ENCODE measurements around the gene PSMD9. TPM values are rescaled to one million over a fixed set of nuclear protein-coding genes. Genes with fewer than 3 reads are reported as not detected.
A peak's percentile ranks its signal among the peaks of the same experiment; 100 is the strongest.

The PSMD9 gene, protein sequence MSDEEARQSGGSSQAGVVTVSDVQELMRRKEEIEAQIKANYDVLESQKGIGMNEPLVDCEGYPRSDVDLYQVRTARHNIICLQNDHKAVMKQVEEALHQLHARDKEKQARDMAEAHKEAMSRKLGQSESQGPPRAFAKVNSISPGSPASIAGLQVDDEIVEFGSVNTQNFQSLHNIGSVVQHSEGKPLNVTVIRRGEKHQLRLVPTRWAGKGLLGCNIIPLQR
- total RNA-seq, result 10 to 100 TPM; 46.1 to 68.3 TPM

DNA sequence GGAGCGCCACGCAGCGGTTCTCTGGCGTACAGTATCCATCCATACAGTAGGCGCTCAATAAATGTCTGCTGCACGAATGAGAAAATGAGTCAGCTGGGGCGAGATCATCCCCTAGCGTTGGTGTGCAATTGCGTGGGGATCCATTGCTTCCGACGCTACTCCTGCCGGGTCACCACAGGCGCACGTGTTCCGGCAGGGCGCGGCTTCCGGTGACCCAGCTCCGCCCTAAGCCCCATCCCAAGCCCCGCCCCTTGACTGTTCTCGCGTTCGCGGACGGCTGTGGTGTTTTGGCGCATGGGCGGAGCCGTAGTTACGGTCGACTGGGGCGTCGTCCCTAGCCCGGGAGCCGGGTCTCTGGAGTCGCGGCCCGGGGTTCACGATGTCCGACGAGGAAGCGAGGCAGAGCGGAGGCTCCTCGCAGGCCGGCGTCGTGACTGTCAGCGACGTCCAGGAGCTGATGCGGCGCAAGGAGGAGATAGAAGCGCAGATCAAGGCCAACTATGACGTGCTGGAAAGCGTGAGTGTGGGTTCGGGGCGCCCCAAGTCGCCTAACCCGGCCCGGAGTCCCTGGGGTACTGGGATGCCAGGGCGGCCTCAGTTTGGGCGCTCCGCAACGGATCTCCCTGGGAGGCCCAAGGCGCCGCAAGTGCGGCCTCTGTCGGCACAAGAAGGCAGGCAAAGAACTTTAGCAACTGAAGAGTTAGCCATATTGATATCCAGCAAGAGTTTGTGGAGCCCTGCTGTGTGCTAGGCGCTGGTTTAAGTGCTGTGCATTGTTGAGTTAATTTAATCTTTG lies at the start of gene PSMD9:
Gene PSMD9, plus strand, starts transcription at position 313 of the 796 bp plus-strand sequence. Its CDS starts 67 bp downstream, at position 380.
- peak within 1 kb of the TSS; percentile 91 for H3K4me3 ChIP-seq
- intact Hi-C loops (cut with DNase I), result loop anchor here (2.0 to 5.0 kb wide), 2 partner anchors 76 to 96 kb away; partner anchors contain the start of gene RHOF
- H3K27ac ChIP-seq, result peak within 1 kb of the TSS; percentile 98
- peak within 1 kb of the TSS; percentile 79 to 95 for H3K9ac ChIP-seq (ENCODE audit: low read depth in 2 of 2, low read length in 2 of 2)
- peak; percentile 99 for DNase-seq
- H3K9me3 ChIP-seq, result no peaks in the 10 kb centered on the region
- H3K36me3 ChIP-seq, result no peaks in the 10 kb centered on the region
- TF ChIP-seq, protein P1, sequence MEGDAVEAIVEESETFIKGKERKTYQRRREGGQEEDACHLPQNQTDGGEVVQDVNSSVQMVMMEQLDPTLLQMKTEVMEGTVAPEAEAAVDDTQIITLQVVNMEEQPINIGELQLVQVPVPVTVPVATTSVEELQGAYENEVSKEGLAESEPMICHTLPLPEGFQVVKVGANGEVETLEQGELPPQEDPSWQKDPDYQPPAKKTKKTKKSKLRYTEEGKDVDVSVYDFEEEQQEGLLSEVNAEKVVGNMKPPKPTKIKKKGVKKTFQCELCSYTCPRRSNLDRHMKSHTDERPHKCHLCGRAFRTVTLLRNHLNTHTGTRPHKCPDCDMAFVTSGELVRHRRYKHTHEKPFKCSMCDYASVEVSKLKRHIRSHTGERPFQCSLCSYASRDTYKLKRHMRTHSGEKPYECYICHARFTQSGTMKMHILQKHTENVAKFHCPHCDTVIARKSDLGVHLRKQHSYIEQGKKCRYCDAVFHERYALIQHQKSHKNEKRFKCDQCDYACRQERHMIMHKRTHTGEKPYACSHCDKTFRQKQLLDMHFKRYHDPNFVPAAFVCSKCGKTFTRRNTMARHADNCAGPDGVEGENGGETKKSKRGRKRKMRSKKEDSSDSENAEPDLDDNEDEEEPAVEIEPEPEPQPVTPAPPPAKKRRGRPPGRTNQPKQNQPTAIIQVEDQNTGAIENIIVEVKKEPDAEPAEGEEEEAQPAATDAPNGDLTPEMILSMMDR (IDR thresholded peaks at IDR 0.05), result peak; percentile 48
- H3K4me1 ChIP-seq, result peaks cover 4% of the 10 kb centered on the region
- H3K27me3 ChIP-seq, result no peaks in the 10 kb centered on the region

DNA sequence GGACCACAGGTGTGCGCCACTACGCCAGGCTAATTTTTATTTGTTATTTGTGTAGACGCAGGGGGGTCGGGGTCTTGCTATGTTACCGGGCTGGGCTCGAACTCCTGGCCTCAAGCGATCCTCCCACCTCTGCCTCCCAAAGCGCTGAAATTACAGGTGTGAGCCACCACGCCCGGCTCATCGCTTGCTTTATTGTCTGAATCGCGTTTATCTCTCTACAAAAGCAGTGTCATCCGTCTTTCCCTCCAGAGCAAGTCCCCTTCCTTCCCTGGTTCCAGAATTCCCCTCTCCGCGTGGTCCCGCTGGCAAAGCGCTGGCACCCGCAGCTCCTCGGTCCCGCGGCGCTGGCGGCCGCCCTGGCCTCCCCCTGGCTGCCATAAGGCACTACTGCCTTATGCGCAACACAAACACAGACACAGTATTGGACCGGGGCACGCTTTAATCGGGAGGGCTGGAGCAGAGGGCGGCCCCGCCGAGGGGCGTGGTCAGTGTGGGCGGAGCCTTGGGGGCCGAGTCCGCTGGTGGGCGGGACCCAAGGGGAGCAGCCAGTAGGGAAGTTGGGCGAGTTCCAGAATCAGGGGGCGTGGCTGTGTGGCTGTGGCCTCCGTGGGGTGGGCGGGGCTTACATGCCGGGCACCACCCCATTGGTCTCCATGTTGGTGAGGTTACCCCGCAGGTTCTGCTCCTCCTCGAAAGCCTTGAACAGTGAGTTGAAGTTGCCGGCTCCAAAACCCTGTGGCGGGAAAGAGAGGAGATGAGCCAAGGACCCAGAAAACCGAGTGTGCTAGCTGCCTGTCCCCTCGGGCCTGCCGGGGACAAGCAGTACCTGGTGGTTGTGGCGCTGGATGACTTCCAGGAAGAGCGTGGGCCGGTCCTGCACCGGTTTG lies 49.2 kb upstream of the PSMD9 start:
- Histone ChIP-seq H3K4me1 (no peaks in the 10 kb centered on the region), H3K27me3 (no peaks in the 10 kb centered on the region), H3K4me3 (peak overlapping the region; percentile 61), H3K9ac (ENCODE audit: low read depth in 2 of 2, low read length in 2 of 2) (peak overlapping the region; percentile 73 to 84), H3K27ac (peak overlapping the region; percentile 65), H3K36me3 (no peaks in the 10 kb centered on the region), H3K9me3 (no peaks in the 10 kb centered on the region)
- intact Hi-C loops (cut with DNase I), result no loop called here
- peak; percentile 100 for DNase-seq
- TF ChIP-seq, protein P1 (IDR thresholded peaks at IDR 0.05), result peak; percentile 44

DNA sequence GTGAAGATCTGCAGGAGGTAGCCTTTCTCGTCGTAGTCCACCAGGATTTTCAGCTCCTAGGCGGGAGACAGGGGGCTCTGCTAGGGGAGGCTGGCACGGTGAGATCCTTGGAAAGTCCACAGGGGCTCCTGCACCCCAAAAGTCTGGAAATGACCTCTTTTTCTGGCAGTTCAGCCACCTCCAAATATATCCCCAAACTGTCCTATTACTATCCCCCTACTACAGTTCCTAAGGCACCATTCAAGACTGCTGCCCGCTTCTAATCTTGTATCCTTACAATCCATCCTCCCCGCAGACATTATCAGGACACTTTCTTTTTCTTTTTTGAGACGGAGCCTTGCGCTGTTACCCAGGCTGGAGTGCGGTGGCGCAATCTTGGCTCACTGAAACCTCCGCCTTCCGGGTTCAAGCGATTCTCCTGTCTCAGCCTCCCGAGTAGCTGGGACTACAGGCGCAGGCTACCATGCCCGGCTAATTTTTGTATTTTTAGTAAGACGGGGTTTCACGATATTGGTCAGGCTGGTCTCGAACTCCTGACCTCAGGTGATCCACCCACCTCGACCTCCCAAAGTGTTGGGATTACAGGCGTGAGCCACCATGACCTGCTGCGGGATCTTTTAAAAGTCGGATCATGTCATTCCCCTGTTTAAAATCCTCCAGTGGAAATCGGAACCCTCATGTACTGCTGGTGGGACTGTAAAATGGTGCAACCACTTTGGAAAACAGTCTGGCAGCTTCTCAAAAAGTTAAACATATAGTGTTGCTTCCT lies 48.4 kb upstream of the PSMD9 start:
- Histone ChIP-seq H3K36me3 (no peaks in the 10 kb centered on the region), H3K9ac (ENCODE audit: low read depth in 2 of 2, low read length in 2 of 2) (peak overlapping the region; percentile 61 to 84), H3K27me3 (no peaks in the 10 kb centered on the region), H3K4me1 (no peaks in the 10 kb centered on the region), H3K4me3 (peak overlapping the region; percentile 61), H3K9me3 (no peaks in the 10 kb centered on the region), H3K27ac (peak overlapping the region; percentile 65)
- intact Hi-C loops (cut with DNase I), result no loop called here
- TF ChIP-seq, protein P1 (IDR thresholded peaks at IDR 0.05), result no peak
- no peak for DNase-seq

DNA sequence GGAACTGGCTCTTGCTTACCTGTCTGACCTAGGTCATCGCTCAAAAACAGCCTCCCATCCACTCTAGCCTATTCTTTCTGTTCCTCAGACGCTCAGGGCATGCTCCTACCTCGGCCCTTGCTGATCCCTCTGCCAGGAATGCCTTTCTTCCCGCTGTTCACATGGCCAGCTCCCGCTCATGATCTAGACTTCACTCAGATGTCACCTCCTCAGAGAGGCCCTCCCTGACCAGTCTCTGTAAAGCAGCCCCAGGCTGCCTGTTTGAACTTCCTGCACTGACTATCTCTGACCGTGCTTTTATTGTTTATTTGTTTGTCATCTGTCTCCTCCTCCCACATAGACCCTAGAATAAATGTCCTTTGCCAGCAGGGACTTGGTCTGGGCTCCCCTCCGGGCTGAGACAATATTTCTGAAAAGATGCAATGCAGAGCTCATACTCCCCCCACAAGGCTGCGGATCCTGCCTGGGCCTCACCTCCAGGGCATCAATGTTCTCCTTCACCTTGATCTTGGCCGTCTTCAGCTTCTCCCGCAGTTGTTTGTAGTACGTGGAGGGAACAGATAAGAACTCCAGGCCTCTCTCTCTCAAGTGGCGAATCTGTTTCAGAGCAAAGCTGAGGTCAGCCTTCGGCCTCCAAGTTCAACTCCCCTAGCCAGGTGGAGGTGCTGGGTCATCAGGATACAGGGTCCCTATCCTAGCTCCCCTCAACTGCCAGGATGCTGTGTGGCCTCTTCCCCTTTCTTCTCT lies 45.2 kb upstream of the PSMD9 start:
- intact Hi-C loops (cut with DNase I), result no loop called here
- Histone ChIP-seq H3K9me3 (no peaks in the 10 kb centered on the region), H3K4me1 (no peaks in the 10 kb centered on the region), H3K27me3 (no peaks in the 10 kb centered on the region), H3K4me3 (no peak overlapping the region), H3K9ac (ENCODE audit: low read depth in 2 of 2, low read length in 2 of 2) (no peak overlapping the region), H3K36me3 (no peaks in the 10 kb centered on the region), H3K27ac (no peak overlapping the region)
- DNase-seq, result no peak
- TF ChIP-seq, protein P1 (IDR thresholded peaks at IDR 0.05), result no peak
